CD4-positive, alpha-beta T cell treated with Interleukin-4 for 1 hour (primary cell): Measurements from ENCODE around the gene RAB2B.
A peak's percentile ranks its signal among the peaks of the same experiment; 100 is the strongest.

ENCODE experiments used
- DNase-seq, 2 donors: peaks; one replicate each; pipeline ENCODE4 v3.0.0-alpha.2; 2020 to 2022

The RAB2B gene

GRCh38 chr14:21476925-21477681 lies at the start of gene RAB2B, which contains the start of gene TOX4:
Gene RAB2B, minus strand, starts transcription at chr14:21476959. Its CDS starts 87 bp downstream, at chr14:21476872.
Gene TOX4, plus strand, starts transcription at chr14:21477195. Its CDS starts 84 bp downstream, at chr14:21477279.
- DNase-seq, result peak; percentile 98 to 99

- peak; percentile 57 to 69 for DNase-seq
Observed at GRCh38 chr14:21525962-21526671, 49.4 kb upstream of the RAB2B start, which contains the start of gene SALL2. Gene SALL2, minus strand, starts transcription at chr14:21526346. Its CDS starts 219 bp downstream, at chr14:21526127.

GRCh38 chr14:21525571-21525961 lies 48.8 kb upstream of the RAB2B start:
- DNase-seq, result no peak

GRCh38 chr14:21524575-21525490 lies 48.1 kb upstream of the RAB2B start:
- DNase-seq, result no peak

GRCh38 chr14:21523203-21523602 lies 46.4 kb upstream of the RAB2B start:
- no peak for DNase-seq

- no peak for DNase-seq
Observed at GRCh38 chr14:21521501-21521900, 44.7 kb upstream of the RAB2B start.

GRCh38 chr14:21520767-21521166 lies 44.0 kb upstream of the RAB2B start:
- DNase-seq, result no peak

- no peak for DNase-seq
Observed at GRCh38 chr14:21518725-21519124, 42.0 kb upstream of the RAB2B start.

- no peak for DNase-seq
Observed at GRCh38 chr14:21514341-21514740, 37.6 kb upstream of the RAB2B start.

- peak; percentile 97 for DNase-seq
Observed at GRCh38 chr14:21510735-21511657, 34.2 kb upstream of the RAB2B start, which contains the start of gene METTL3. Gene METTL3, minus strand, starts transcription at chr14:21511340. Its CDS starts 117 bp downstream, at chr14:21511223.

- DNase-seq, result peak in 1 of 2 donors; percentile 27
Observed at GRCh38 chr14:21509432-21510143, 32.8 kb upstream of the RAB2B start.

GRCh38 chr14:21506557-21506956 lies 29.8 kb upstream of the RAB2B start:
- DNase-seq, result no peak

- peak in 1 of 2 donors; percentile 45 for DNase-seq
Observed at GRCh38 chr14:21505012-21505553, 28.3 kb upstream of the RAB2B start.

- no peak for DNase-seq
Observed at GRCh38 chr14:21503376-21503775, 26.6 kb upstream of the RAB2B start.

- no peak for DNase-seq
Observed at GRCh38 chr14:21501568-21501967, 24.8 kb upstream of the RAB2B start.

GRCh38 chr14:21498540-21499526 lies 22.1 kb upstream of the RAB2B start:
- peak; percentile 15 to 76 for DNase-seq

- DNase-seq, result no peak
Observed at GRCh38 chr14:21496453-21496852, 19.7 kb upstream of the RAB2B start.

GRCh38 chr14:21494902-21495762 lies 18.4 kb upstream of the RAB2B start:
- DNase-seq, result no peak
